Inferior parietal cortex (tissue), 1 donor: ENCODE data around the gene CCSER1.
"Not testable (repeated sequence)": the region's sequence is repeated elsewhere in the genome, so short reads cannot be mapped to it uniquely, and the experiment has no call there.

Experiments used
- DNase-seq: peaks from one replicate; pipeline ENCODE4 v3.0.0-alpha.2; 2016; ENCODE audit errors: extremely low spot score

CCSER1 gene

GRCh38 chr4:90445380-90445779 is 318.2 kb downstream of the CCSER1 start:
- no peak for DNase-seq

GRCh38 chr4:90449626-90450025 is 322.4 kb downstream of the CCSER1 start:
- no peak for DNase-seq

GRCh38 chr4:90456891-90457290 is 329.7 kb downstream of the CCSER1 start:
- no peak for DNase-seq

- DNase-seq, result no peak
Observed at GRCh38 chr4:90457817-90458216, 330.6 kb downstream of the CCSER1 start.

- no peak for DNase-seq
Observed at GRCh38 chr4:90458576-90458975, 331.4 kb downstream of the CCSER1 start.

- no peak for DNase-seq
Observed at GRCh38 chr4:90474484-90474883, 347.3 kb downstream of the CCSER1 start.

- DNase-seq, result no peak
Observed at GRCh38 chr4:90476019-90476418, 348.8 kb downstream of the CCSER1 start.

GRCh38 chr4:90476586-90476985 is 349.4 kb downstream of the CCSER1 start:
- no peak for DNase-seq

- not testable (repeated sequence) for DNase-seq
Observed at GRCh38 chr4:90484894-90485293, 357.7 kb downstream of the CCSER1 start.

- DNase-seq, result no peak
Observed at GRCh38 chr4:90486346-90486745, 359.2 kb downstream of the CCSER1 start.

- no peak for DNase-seq
Observed at GRCh38 chr4:90495211-90495610, 368.0 kb downstream of the CCSER1 start.

- no peak for DNase-seq
Observed at GRCh38 chr4:90495936-90496335, 368.7 kb downstream of the CCSER1 start.

- no peak for DNase-seq
Observed at GRCh38 chr4:90498175-90498574, 371.0 kb downstream of the CCSER1 start.

GRCh38 chr4:90503677-90504076 is 376.5 kb downstream of the CCSER1 start:
- DNase-seq, result no peak

GRCh38 chr4:90515191-90515590 is 388.0 kb downstream of the CCSER1 start:
- DNase-seq, result no peak

GRCh38 chr4:90528551-90528950 is 401.4 kb downstream of the CCSER1 start:
- no peak for DNase-seq

- no peak for DNase-seq
Observed at GRCh38 chr4:90536408-90536807, 409.2 kb downstream of the CCSER1 start.

- no peak for DNase-seq
Observed at GRCh38 chr4:90537491-90537890, 410.3 kb downstream of the CCSER1 start.

GRCh38 chr4:90540536-90540935 is 413.3 kb downstream of the CCSER1 start:
- no peak for DNase-seq

- DNase-seq, result no peak
Observed at GRCh38 chr4:90542216-90542615, 415.0 kb downstream of the CCSER1 start.

- DNase-seq, result no peak
Observed at GRCh38 chr4:90543419-90544170, 416.4 kb downstream of the CCSER1 start.

- no peak for DNase-seq
Observed at GRCh38 chr4:90544532-90545045, 417.4 kb downstream of the CCSER1 start.

- DNase-seq, result no peak
Observed at GRCh38 chr4:90545380-90545779, 418.2 kb downstream of the CCSER1 start.

GRCh38 chr4:90546114-90546513 is 418.9 kb downstream of the CCSER1 start:
- DNase-seq, result no peak
